DMS53 treated with DMSO at 0.1 percent for 48 hours (cell line): ENCODE data around the gene DUSP21.
"Not testable (repeated sequence)": the region's sequence is repeated elsewhere in the genome, so short reads cannot be mapped to it uniquely, and the experiment has no call there.

Source experiments
- DNase-seq: peaks from one replicate; lab custom pipeline; 2025; ENCODE audit not compliant: unreplicated experiment; lab: John Stamatoyannopoulos, UW

DUSP21 gene

GRCh38 chrX:44875185-44875489 lies 31.3 kb downstream of the DUSP21 start:
- DNase-seq: no peak

- DNase-seq: no peak
Observed at GRCh38 chrX:44876086-44876485, 32.3 kb downstream of the DUSP21 start.

GRCh38 chrX:44876767-44877166 lies 32.9 kb downstream of the DUSP21 start:
- DNase-seq: no peak

- DNase-seq: no peak
Observed at GRCh38 chrX:44878780-44879179, 35.0 kb downstream of the DUSP21 start.

- no peak for DNase-seq
Observed at GRCh38 chrX:44881549-44881948, 37.7 kb downstream of the DUSP21 start.

- no peak for DNase-seq
Observed at GRCh38 chrX:44882635-44883034, 38.8 kb downstream of the DUSP21 start.

- no peak for DNase-seq
Observed at GRCh38 chrX:44884944-44885343, 41.1 kb downstream of the DUSP21 start.

- no peak for DNase-seq
Observed at GRCh38 chrX:44889824-44890223, 46.0 kb downstream of the DUSP21 start.

- no peak for DNase-seq
Observed at GRCh38 chrX:44890247-44890646, 46.4 kb downstream of the DUSP21 start.

GRCh38 chrX:44890687-44891086 lies 46.9 kb downstream of the DUSP21 start:
- DNase-seq: not testable (repeated sequence)

- DNase-seq: no peak
Observed at GRCh38 chrX:44891642-44892041, 47.8 kb downstream of the DUSP21 start.
